NCI-H2029 (cell line): ENCODE results near the gene EFCAB5.
"Not testable (repeated sequence)": the region's sequence is repeated elsewhere in the genome, so short reads cannot be mapped to it uniquely, and the experiment has no call there.

Source experiments
- DNase-seq: peaks from one replicate; lab custom pipeline; 2025; lab: John Stamatoyannopoulos, UW

Gene EFCAB5

DNA sequence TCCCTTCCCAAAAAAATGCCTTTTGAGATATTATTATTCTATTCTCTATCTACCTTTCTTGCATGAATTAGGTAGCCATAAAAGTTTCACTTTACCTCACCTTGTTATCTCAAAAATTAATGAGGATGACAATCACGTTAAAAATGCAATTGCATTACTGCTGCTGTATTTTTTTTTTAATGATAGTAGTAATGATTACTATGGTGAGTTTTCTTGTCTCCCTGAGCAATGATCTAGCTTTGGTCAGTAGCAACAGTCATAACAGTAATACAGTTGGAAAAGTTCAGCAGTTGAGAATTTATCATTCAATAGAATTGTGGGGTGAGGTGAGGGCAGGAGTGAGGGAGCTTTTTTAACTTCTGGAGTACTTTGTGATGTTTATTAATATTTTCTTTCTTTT lies at the start of gene EFCAB5:
TSS of gene EFCAB5 (plus strand) at position 301 of the 400 bp plus-strand sequence. CDS start 163 bp downstream, outside the sequence.
- DNase-seq: no peak

DNA sequence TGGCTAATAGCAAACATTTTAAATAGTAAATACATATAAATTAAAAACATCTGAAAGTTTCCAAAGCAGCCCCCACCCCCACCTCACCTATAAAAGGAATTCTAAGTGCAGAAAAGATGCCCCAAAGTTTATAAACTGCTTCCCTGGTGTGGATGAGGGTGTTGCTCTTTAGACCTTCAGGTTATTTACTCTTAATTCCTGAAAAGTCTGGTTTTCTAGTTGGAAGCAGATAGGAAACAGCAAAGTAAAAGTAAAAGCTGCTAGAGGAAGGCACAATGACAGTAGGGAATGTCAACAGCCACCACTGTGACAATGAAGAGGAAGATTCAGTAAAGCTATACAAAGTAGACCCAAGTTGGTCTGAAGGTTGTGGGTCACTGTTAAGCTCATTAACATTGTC lies 49.2 kb upstream of the EFCAB5 start:
- no peak for DNase-seq

GRCh38 chr17:29897136-29897535 lies 44.3 kb upstream of the EFCAB5 start:
- not testable (repeated sequence) for DNase-seq

DNA sequence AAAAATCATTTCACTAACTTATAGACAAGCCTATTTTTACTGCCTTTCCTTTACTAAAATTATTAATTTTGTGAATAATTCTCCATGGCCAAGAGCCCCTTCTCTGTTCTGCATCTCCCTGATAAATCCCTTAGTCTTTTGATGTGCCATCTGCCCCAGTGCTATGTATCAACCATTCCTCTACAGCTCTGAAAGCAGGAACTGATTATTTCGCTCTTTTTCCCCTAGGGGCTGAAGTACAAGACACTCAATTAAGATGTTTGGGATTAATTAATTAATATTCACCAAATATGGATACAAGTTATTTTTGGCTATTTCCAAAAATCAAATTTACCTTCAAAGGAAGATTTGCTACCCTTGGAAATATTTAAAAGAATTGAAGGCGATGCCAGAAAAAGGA lies 38.0 kb upstream of the EFCAB5 start:
- no peak for DNase-seq

DNA sequence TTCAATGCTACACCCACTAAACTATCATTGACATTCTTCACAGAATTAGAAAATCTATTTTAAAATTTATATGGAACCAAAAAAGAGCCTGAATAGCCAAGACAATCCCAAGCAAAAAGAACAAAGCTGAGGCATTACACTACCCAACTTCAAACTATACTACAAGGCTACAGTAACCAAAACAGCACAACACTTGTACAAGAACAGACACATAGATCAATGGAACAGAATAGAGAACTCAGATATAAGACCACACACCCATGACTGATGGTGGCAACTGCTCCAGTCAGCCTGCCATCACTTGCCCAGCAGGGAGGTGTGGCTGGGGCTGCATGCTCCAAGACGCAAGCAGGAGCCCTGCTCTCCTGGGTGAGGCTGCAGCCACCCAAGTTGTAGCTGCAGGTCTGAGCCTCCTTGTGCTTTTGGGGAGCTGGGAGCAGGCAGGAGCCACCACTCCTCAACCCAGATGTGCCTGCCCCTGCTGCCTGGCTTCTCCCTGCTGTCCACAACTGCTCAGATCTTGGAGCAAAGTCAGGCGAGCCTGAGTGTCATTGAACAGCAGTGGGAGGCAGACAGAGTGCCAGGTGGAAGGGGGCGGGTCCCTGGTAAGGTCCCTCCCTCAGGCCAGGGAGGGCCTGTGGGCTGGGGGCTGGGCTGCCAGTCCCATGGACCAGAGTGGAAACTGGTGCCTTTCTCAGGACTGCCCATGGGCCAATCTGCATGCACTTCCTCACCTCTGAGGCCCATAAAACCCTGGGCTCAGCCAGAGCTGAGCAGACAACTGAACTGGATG lies 36.2 kb upstream of the EFCAB5 start:
- no peak for DNase-seq

- DNase-seq: no peak
These were observed 35.6 kb upstream of the EFCAB5 start for GRCh38 chr17:29905879-29906167.

DNA sequence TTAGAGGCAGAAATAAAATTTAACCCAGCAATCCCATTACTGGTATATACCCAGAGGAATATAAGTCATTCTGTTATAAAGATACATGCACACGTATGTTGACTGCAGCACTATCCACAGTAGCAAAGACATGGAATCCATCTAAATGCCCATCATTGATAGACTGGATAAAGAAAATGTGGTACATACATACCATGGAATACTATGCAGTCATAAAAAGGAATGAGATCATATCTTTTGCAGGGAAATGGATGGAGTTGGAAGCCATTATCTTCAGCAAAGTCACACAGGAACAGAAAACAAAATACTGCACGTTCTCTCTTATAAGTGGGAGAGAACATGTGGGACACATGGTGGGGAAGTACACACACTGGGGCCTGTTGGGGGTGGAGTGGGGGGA lies 34.5 kb upstream of the EFCAB5 start:
- DNase-seq: no peak

GRCh38 chr17:29909236-29910003 lies 32.0 kb upstream of the EFCAB5 start:
- no peak for DNase-seq

GRCh38 chr17:29911641-29912177 lies 29.7 kb upstream of the EFCAB5 start:
- no peak for DNase-seq

DNA sequence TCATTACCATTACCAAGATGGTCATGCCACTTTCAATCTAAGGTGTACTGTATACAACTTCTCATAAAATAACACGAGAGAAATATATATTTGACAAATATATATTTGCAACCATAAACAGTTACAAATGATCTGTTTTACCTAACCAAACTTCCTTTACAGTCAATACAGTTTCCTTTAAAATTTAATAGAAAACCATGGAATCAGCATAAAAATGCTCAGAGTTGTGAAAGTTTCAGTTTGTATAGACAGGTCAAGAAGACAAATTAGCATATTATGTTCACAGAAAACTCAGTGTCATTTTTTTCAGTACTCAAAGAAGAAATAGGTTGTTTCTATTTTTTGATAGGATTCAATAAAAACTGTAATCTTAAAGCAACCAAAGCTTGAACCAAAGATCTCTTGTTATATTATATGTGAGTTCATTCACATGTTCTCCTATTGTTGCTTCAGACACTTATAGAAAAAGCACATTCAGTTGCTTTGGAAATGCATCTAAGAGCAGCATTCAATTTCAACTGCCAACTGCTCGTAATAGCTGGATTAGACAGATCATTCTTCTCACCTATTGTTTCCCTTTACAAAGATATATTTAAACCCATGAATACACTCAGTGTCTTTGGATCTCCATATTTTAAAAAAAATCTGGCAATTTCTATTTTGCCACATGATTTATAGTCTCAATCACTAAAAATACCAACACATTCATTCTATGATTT lies 26.5 kb upstream of the EFCAB5 start:
- DNase-seq: no peak

- no peak for DNase-seq
These were observed 23.4 kb upstream of the EFCAB5 start for GRCh38 chr17:29918016-29918415.

- no peak for DNase-seq
These were observed 22.2 kb upstream of the EFCAB5 start for GRCh38 chr17:29918922-29919856.

GRCh38 chr17:29924786-29925185 lies 16.6 kb upstream of the EFCAB5 start:
- DNase-seq: no peak

DNA sequence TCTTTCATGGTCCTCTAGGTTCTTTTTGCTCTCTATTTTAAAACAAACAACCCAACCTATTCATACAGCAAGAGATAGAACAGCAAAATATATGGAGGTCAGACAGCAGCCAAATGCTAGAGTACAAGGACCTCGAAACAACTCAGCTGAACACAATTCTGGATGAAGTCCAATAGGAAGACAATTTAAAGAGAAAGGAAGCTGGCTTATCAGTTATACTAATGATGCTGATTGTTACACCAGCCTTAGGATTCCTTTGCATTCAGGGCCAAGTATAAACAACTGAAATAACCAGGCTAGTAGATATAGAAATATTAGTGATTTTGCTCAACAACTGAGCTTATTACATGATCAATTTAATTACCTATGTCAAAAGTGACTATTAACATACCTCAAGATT lies 13.9 kb upstream of the EFCAB5 start:
- no peak for DNase-seq

DNA sequence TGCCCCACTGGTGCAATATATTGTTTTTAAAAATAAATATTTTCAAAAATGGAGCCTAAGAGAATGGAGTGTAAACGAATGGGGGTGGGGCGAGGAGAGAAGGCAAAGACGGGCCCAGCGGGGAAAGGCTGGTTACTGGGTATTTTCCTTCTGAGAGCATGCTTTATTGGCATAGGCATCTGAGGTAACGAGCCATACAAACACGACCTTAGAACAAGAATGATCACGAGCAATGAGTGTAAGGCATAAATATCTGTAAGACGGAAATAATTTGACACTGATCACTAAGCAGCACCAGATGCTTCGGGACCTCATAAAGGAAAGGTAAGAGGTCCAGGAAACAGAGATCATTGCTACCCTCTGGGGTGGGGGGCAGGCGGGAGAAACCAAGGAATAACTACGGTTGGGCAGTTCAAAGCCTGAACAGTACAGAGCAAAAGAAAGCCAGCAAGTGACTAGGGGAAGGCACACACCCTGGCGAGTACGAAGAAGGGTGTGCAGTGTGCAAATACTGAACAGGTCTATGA lies 12.4 kb upstream of the EFCAB5 start:
- DNase-seq: no peak

- peak; percentile 83 for DNase-seq
These were observed 11.7 kb upstream of the EFCAB5 start, which contains the start of gene SSH2 for GRCh38 chr17:29929533-29930408. Gene SSH2, minus strand, starts transcription at chr17:29930228. Its CDS starts 228 bp downstream, at chr17:29930000.

DNA sequence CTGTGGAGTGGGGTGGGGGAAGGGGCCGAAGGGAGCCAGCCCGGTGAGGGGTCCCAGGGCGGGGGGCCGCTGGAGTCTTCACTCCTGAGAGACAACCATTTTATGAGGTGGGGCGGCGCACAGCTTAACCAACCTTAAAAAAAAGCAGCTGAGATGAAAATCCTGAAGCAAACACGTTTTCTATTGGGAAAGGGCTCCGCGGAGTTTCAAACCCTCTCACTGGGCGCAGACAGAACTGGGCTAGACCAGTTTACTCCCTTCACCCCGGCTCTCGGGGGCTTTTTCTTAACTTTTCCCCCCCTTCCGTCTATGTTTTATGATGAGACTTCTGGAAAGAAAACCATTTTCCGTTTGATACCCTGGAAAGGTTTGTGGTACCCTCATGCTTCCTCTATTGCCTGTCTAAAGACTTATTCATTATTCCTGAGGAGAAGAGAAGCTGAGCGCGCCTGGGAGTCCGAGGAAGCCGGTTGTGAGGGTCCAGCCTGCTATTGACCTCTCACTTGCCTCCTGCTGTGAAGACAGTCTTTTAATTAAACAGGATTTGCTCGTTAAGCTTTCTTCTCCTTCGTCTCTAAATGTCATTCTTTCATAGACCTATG lies 10.9 kb upstream of the EFCAB5 start:
- DNase-seq: no peak

DNA sequence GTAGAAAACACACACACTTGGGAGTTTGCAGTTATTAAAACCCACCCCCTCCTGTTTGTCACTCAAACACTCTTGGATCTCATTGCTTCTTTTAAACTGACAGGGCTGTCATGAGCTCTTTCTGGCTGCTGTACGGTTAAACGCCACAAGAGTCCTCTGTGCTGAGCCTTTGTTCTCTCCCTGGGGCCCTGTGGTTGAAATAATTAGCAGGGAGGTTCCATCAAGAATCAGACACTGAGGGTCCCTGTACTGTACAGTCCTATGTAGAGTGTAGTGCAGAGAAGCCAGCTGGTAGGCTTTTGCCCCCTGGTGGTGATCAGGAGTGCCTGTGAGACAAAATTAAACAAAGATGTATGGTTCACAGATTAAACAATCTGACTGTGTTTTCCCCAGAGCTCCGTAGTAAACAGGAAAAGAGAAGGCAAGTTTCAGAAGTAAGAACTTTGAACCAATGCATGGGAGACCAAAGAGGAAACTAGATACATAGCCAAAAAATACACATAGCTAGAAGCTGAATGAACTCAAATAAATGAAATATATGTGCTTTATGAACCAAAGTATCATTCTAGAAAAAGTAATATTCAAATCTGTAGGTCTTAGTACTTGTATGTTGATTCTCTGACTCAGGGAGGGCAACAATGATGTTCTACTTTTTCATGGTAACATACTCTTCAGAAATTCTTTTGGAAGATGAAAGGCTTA lies 10.1 kb upstream of the EFCAB5 start:
- peak; percentile 72 for DNase-seq

- no peak for DNase-seq
These were observed 8.1 kb upstream of the EFCAB5 start for GRCh38 chr17:29933379-29933778.
